Measurements from ENCODE around the gene CRHR2. TPM values are rescaled to one million over a fixed set of nuclear protein-coding genes. Genes with fewer than 3 reads are reported as not detected.

Gene CRHR2
- total and polyA plus RNA-seq, 8 donors = 0.06 to 0.79 (median 0.50) TPM

GRCh38 chr7:30634634-30635201 is 47.5 kb downstream of the CRHR2 start:
- WGBS, 2 donors = 40% methylated on average over 6 of the region's 6 CpGs
- intact Hi-C loops (cut with DNase I) = no loop called here
- Histone ChIP-seq H3K36me3 (peaks cover 0 to 6% (median under 1%) of the 10 kb centered on the region in 3 donors), H3K27ac (peak overlapping the region; percentile 44 to 82 (median 72)), H3K9me3 (no peaks in the 10 kb centered on the region), H3K27me3 (no peaks in the 10 kb centered on the region), H3K4me3 (peak overlapping the region in 1 of 4 donors; percentile 5), H3K4me1 (peaks cover 22 to 38% (median 29%) of the 10 kb centered on the region in 3 donors)
- peak in 2 of 6 donors; percentile 57 to 60 for DNase-seq
- no peak for TF ChIP-seq CTCF (IDR thresholded peaks at IDR 0.05)
- ATAC-seq = peak; percentile 90 to 93 (median 91)
- no peak for FAIRE-seq

- Histone ChIP-seq H3K4me1 (peaks cover 22 to 43% (median 30%) of the 10 kb centered on the region in 3 donors), H3K9me3 (no peaks in the 10 kb centered on the region), H3K36me3 (peaks cover 0 to 6% (median 5%) of the 10 kb centered on the region in 3 donors), H3K27ac (peak overlapping the region; percentile 44 to 82 (median 72)), H3K27me3 (no peaks in the 10 kb centered on the region), H3K4me3 (peak overlapping the region in 1 of 4 donors; percentile 5)
- intact Hi-C loops (cut with DNase I) = no loop called here
- WGBS, 2 donors = 27 to 47% methylated on average over 1 of the region's 1 CpG
- ATAC-seq (peak; percentile 68 to 81 (median 76)), FAIRE-seq (no peak), DNase-seq (peak in 1 of 6 donors; percentile 36)
- no peak for TF ChIP-seq CTCF (IDR thresholded peaks at IDR 0.05)
Observed at GRCh38 chr7:30634193-30634626, 48.0 kb downstream of the CRHR2 start.

- H3K27ac ChIP-seq = peak overlapping the region; percentile 44 to 82 (median 72)
- TF ChIP-seq CTCF (IDR thresholded peaks at IDR 0.05) = no peak
- intact Hi-C loops (cut with DNase I) = no loop called here
- 40 to 47% methylated on average over 3 of the region's 3 CpGs for WGBS, 2 donors
- H3K4me3 ChIP-seq = no peak overlapping the region
- DNase-seq (peak in 1 of 6 donors; percentile 41), FAIRE-seq (no peak), ATAC-seq (peak; percentile 50 to 70 (median 60))
- peaks cover 22 to 45% (median 30%) of the 10 kb centered on the region in 3 donors for H3K4me1 ChIP-seq
- no peaks in the 10 kb centered on the region for H3K9me3 ChIP-seq
- H3K27me3 ChIP-seq = no peaks in the 10 kb centered on the region
- peaks cover 0 to 8% (median 6%) of the 10 kb centered on the region in 3 donors for H3K36me3 ChIP-seq
Observed at GRCh38 chr7:30633223-30633622, 49.0 kb downstream of the CRHR2 start.

- no peak for FAIRE-seq
- no peaks in the 10 kb centered on the region for H3K27me3 ChIP-seq
- H3K4me3 ChIP-seq = no peak overlapping the region
- intact Hi-C loops (cut with DNase I) = no loop called here
- H3K4me1 ChIP-seq = peaks cover 22 to 54% (median 30%) of the 10 kb centered on the region in 3 donors
- H3K36me3 ChIP-seq = peaks cover 0 to 8% (median 6%) of the 10 kb centered on the region in 3 donors
- WGBS, 2 donors = 94 to 97% methylated on average over 4 of the region's 4 CpGs
- no peak for DNase-seq
- TF ChIP-seq CTCF (IDR thresholded peaks at IDR 0.05) = no peak
- ATAC-seq = no peak
- H3K9me3 ChIP-seq = no peaks in the 10 kb centered on the region
- H3K27ac ChIP-seq = no peak overlapping the region
Observed at GRCh38 chr7:30630986-30631385, 51.3 kb downstream of the CRHR2 start.

GRCh38 chr7:30627026-30627425 is 55.2 kb downstream of the CRHR2 start:
- Histone ChIP-seq H3K4me1 (peaks cover 1 to 23% (median 3%) of the 10 kb centered on the region in 3 donors), H3K27me3 (no peaks in the 10 kb centered on the region), H3K9me3 (no peaks in the 10 kb centered on the region), H3K27ac (no peak overlapping the region), H3K4me3 (no peak overlapping the region), H3K36me3 (peaks cover 0 to 19% (median 16%) of the 10 kb centered on the region in 3 donors)
- no peak for TF ChIP-seq CTCF (IDR thresholded peaks at IDR 0.05)
- ATAC-seq (peak in 1 of 4 donors; percentile 23), FAIRE-seq (no peak), DNase-seq (no peak)
- intact Hi-C loops (cut with DNase I) = loop anchor here in 2 of 3 donors (5.0 kb wide), 1 partner anchor 115 kb away; no protein-coding TSS in a partner anchor
- WGBS, 2 donors = 89 to 92% methylated on average over 4 of the region's 4 CpGs
